HG03103 (cell line): Measurements from ENCODE around the gene TAF7L.
"Not testable (repeated sequence)": the region's sequence is repeated elsewhere in the genome, so short reads cannot be mapped to it uniquely, and the experiment has no call there.

Source experiments
- ATAC-seq: cut with Tn5 transposase; IDR thresholded peaks from one replicate; pipeline ENCODE4 v1.9.1; 2021; ENCODE audit warnings: low read depth; ENCODE audit not compliant: unreplicated experiment

The TAF7L gene

GRCh38 chrX:101290957-101291603 lies at the start of gene TAF7L:
Gene TAF7L (minus strand): TSS chrX:101291334. CDS start chrX:101287543, 3,791 bp downstream.
- ATAC-seq: no peak

GRCh38 chrX:101337776-101338271 lies 46.7 kb upstream of the TAF7L start:
- ATAC-seq: no peak

GRCh38 chrX:101334310-101334709 lies 43.2 kb upstream of the TAF7L start:
- ATAC-seq: not testable (repeated sequence)

- not testable (repeated sequence) for ATAC-seq
These were observed 35.5 kb upstream of the TAF7L start for GRCh38 chrX:101326600-101326999.

GRCh38 chrX:101303790-101304189 lies 12.7 kb upstream of the TAF7L start:
- ATAC-seq: no peak

- ATAC-seq: not testable (repeated sequence)
These were observed 4.5 kb upstream of the TAF7L start for GRCh38 chrX:101295603-101296002.

- ATAC-seq: no peak
These were observed 3.7 kb downstream of the TAF7L start for GRCh38 chrX:101287402-101287801.

GRCh38 chrX:101276238-101276637 lies 14.9 kb downstream of the TAF7L start:
- no peak for ATAC-seq

- ATAC-seq: no peak
These were observed 16.9 kb downstream of the TAF7L start for GRCh38 chrX:101274198-101274597.

- ATAC-seq: no peak
These were observed 25.2 kb downstream of the TAF7L start for GRCh38 chrX:101265869-101266428.

- no peak for ATAC-seq
These were observed 27.4 kb downstream of the TAF7L start for GRCh38 chrX:101263766-101264165.

- no peak for ATAC-seq
These were observed 28.5 kb downstream of the TAF7L start for GRCh38 chrX:101262590-101262989.

- ATAC-seq: no peak
These were observed 30.7 kb downstream of the TAF7L start for GRCh38 chrX:101260435-101260834.

GRCh38 chrX:101258259-101258581 lies 32.9 kb downstream of the TAF7L start:
- ATAC-seq: no peak

GRCh38 chrX:101257448-101258258 lies 33.5 kb downstream of the TAF7L start:
- no peak for ATAC-seq

- ATAC-seq: no peak
These were observed 38.5 kb downstream of the TAF7L start for GRCh38 chrX:101252634-101253033.

GRCh38 chrX:101241531-101241930 lies 49.6 kb downstream of the TAF7L start:
- ATAC-seq: no peak

- ATAC-seq: no peak
These were observed 54.1 kb downstream of the TAF7L start for GRCh38 chrX:101237041-101237440.

GRCh38 chrX:101232316-101232715 lies 58.8 kb downstream of the TAF7L start:
- ATAC-seq: no peak

- no peak for ATAC-seq
These were observed 60.1 kb downstream of the TAF7L start for GRCh38 chrX:101231080-101231479.

- ATAC-seq: no peak
These were observed 60.5 kb downstream of the TAF7L start for GRCh38 chrX:101230636-101231035.

- ATAC-seq: no peak
These were observed 62.0 kb downstream of the TAF7L start for GRCh38 chrX:101229170-101229569.
